GM12878 (cell line): ENCODE data around the gene RELL2. TPM values are rescaled to one million over a fixed set of nuclear protein-coding genes. Genes with fewer than 3 reads are reported as not detected.
A peak's percentile ranks its signal among the peaks of the same experiment; 100 is the strongest.

ENCODE experiments used
- ATF7 ChIP-seq: fragments of 450-650 bp; IDR thresholded peaks from 2 replicates; pipeline ENCODE4 v1.6.1; 2016; ENCODE audit warnings: low read depth, mild to moderate bottlenecking
- BHLHE40 ChIP-seq, 2 experiments: fragments of 450-650 bp in 1 of 2; IDR thresholded peaks; 2 replicates each; pipeline ENCODE4 v1.6.1; 2011 to 2017; ENCODE audit warnings: low read depth in 2 of 2, borderline replicate concordance in 1 of 2, improper control_type of control experiment in 1 of 2, low read length in 1 of 2, mild to moderate bottlenecking in 1 of 2
- BMI1 ChIP-seq: fragments of 450-650 bp; IDR thresholded peaks from 2 replicates; pipeline ENCODE4 v1.6.1; 2016; ENCODE audit warnings: mild to moderate bottlenecking, moderate library complexity, borderline replicate concordance
- CHD1 ChIP-seq: IDR thresholded peaks from 2 replicates; pipeline ENCODE4 v1.6.1; 2012; ENCODE audit warnings: low read depth, low read length, improper control_type of control experiment
- CHD4 ChIP-seq: fragments of 200-600 bp; sonication (generic); IDR thresholded peaks from 2 replicates; pipeline ENCODE4 v1.6.1; 2016; ENCODE audit warnings: mild to moderate bottlenecking
- ESRRA ChIP-seq: IDR thresholded peaks from 2 replicates; pipeline ENCODE4 v1.6.1; 2012; ENCODE audit warnings: mild to moderate bottlenecking, low read length, improper control_type of control experiment
- HDAC6 ChIP-seq: fragments of 200-600 bp; sonication (generic); IDR thresholded peaks from one replicate; pipeline ENCODE4 v1.8.0; 2017; ENCODE audit warnings: antibody characterized with exemption; ENCODE audit not compliant: unreplicated experiment
- HDGF ChIP-seq: fragments of 450-650 bp; IDR thresholded peaks from 2 replicates; pipeline ENCODE4 v1.6.1; 2016; ENCODE audit warnings: antibody characterized with exemption
- IKZF2 ChIP-seq, 2 experiments: fragments of 450-650 bp; IDR thresholded peaks; 2 replicates each; pipeline ENCODE4 v1.6.1; 2017; ENCODE audit warnings: mild to moderate bottlenecking in 2 of 2, moderate library complexity in 2 of 2
- JUND ChIP-seq: IDR thresholded peaks from 2 replicates; pipeline ENCODE4 v1.6.1; 2012; ENCODE audit warnings: low read depth, mild to moderate bottlenecking, low read length, improper control_type of control experiment, moderate library complexity
- KDM1A ChIP-seq: fragments of 200-600 bp; sonication (generic); IDR thresholded peaks from 2 replicates; pipeline ENCODE4 v1.6.1; 2016; ENCODE audit warnings: borderline replicate concordance
- LARP7 ChIP-seq: fragments of 450-650 bp; IDR thresholded peaks from 2 replicates; pipeline ENCODE4 v1.6.1; 2017; ENCODE audit warnings: mild to moderate bottlenecking
- MYB ChIP-seq: fragments of 150-350 bp; IDR thresholded peaks from 2 replicates; pipeline ENCODE4 v1.6.1; 2014; ENCODE audit warnings: mild to moderate bottlenecking, low read depth, low read length, borderline replicate concordance
- PKNOX1 ChIP-seq: fragments of 450-650 bp; IDR thresholded peaks from 2 replicates; pipeline ENCODE4 v1.6.1; 2016; ENCODE audit warnings: mild to moderate bottlenecking
- PML ChIP-seq: IDR thresholded peaks from 2 replicates; pipeline ENCODE4 v1.6.1; 2012; ENCODE audit warnings: low read length, inconsistent platforms
- POLR2AphosphoS5 ChIP-seq: IDR thresholded peaks from 2 replicates; pipeline ENCODE4 v1.6.1; 2011; ENCODE audit warnings: mild to moderate bottlenecking, low read length, inconsistent platforms
- RAD51 ChIP-seq: fragments of 450-650 bp; IDR thresholded peaks from 2 replicates; pipeline ENCODE4 v1.6.1; 2016; ENCODE audit warnings: moderate library complexity, mild to moderate bottlenecking, inconsistent platforms
- RB1 ChIP-seq: fragments of 450-650 bp; formaldehyde crosslinking; IDR thresholded peaks from 2 replicates; pipeline ENCODE4 v1.6.1; 2017; ENCODE audit warnings: mild to moderate bottlenecking, borderline replicate concordance
- RFX5 ChIP-seq: IDR thresholded peaks from 2 replicates; pipeline ENCODE4 v1.6.1; 2011; ENCODE audit warnings: low read depth, low read length, improper control_type of control experiment
- SIX5 ChIP-seq: IDR thresholded peaks from 2 replicates; pipeline ENCODE4 v1.6.1; 2011; ENCODE audit warnings: mild to moderate bottlenecking, low read depth, low read length, moderate library complexity; ENCODE audit not compliant: severe bottlenecking
- SKIL ChIP-seq: fragments of 450-650 bp; IDR thresholded peaks from 2 replicates; pipeline ENCODE4 v1.6.1; 2017; ENCODE audit warnings: mild to moderate bottlenecking, low read depth, inconsistent platforms; ENCODE audit not compliant: poor library complexity, severe bottlenecking
- STAT3 ChIP-seq: IDR thresholded peaks from 2 replicates; pipeline ENCODE4 v1.6.1; 2011; ENCODE audit warnings: low read depth, low read length, improper control_type of control experiment
- WRNIP1 ChIP-seq: IDR thresholded peaks from 2 replicates; pipeline ENCODE4 v1.6.1; 2011; ENCODE audit warnings: low read depth, low read length, improper control_type of control experiment, borderline replicate concordance
- ZNF217 ChIP-seq: fragments of 450-650 bp; IDR thresholded peaks from 2 replicates; pipeline ENCODE4 v1.6.1; 2017; ENCODE audit warnings: antibody characterized with exemption, mild to moderate bottlenecking
- ZNF384 ChIP-seq: IDR thresholded peaks from 2 replicates; pipeline ENCODE4 v1.6.1; 2012; ENCODE audit warnings: low read depth, mild to moderate bottlenecking, low read length, improper control_type of control experiment, borderline replicate concordance
- ZZZ3 ChIP-seq: IDR thresholded peaks from 2 replicates; pipeline ENCODE4 v1.6.1; 2011; ENCODE audit warnings: low read depth; ENCODE audit not compliant: control insufficient read depth, insufficient read length
- polyA plus RNA-seq, 11 experiments: library from polyadenylated mRNA; depleted of rRNA in 4 of 11; unstranded in 6 of 11; stranded (reverse) in 5 of 11; fragments of >200 nt; fragmentation: Nextera tagmentation in 4 of 11; fragmentation: Illumina TruSeq in 1 of 11; extraction: Ambion mirVana in 4 of 11; extraction: Trizol in 1 of 11; gene quantifications; 1 replicate in 1 of 11; 2 replicates in 10 of 11; pipeline versions ENCODE4 v1.2.1 to v1.2.3, GENCODE V29; 2011 to 2016; ENCODE audit warnings: inconsistent platforms in 2 of 11, missing spikeins in 2 of 11, low read depth in 1 of 11
- total RNA-seq, 4 experiments: library from RNA; depleted of rRNA in 3 of 4; stranded (reverse); fragments of >200 nt in 3 of 4; fragmentation: Illumina TruSeq in 1 of 4; extraction: Trizol in 1 of 4; gene quantifications; 2 replicates each; pipeline versions ENCODE4 v1.2.1 to v1.2.3, GENCODE V29; 2013 to 2021
- TF ChIP-seq, protein P1 (sequence below): IDR thresholded peaks from 2 replicates; pipeline ENCODE4 v1.6.1; 2012; ENCODE audit warnings: low read length, inconsistent platforms
- TF ChIP-seq, protein P2 (sequence below): IDR thresholded peaks from 2 replicates; pipeline ENCODE4 v1.6.1; 2011; ENCODE audit warnings: low read depth, mild to moderate bottlenecking, low read length, moderate library complexity, borderline replicate concordance; ENCODE audit errors: extremely low read depth

The RELL2 gene
- total and polyA plus RNA-seq, 10 of the 15 experiments (the other 5 are each of a cell fraction or from before 2014, with no cell fraction given) = 0.23 to 21.4 (median 7.1) TPM

- TF ChIP-seq, protein P1, sequence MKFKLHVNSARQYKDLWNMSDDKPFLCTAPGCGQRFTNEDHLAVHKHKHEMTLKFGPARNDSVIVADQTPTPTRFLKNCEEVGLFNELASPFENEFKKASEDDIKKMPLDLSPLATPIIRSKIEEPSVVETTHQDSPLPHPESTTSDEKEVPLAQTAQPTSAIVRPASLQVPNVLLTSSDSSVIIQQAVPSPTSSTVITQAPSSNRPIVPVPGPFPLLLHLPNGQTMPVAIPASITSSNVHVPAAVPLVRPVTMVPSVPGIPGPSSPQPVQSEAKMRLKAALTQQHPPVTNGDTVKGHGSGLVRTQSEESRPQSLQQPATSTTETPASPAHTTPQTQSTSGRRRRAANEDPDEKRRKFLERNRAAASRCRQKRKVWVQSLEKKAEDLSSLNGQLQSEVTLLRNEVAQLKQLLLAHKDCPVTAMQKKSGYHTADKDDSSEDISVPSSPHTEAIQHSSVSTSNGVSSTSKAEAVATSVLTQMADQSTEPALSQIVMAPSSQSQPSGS = no peak
- no peak for TF ChIP-seq ZNF217
- no peak for TF ChIP-seq BMI1
- TF ChIP-seq KDM1A = no peak
- peak; percentile 97 for TF ChIP-seq CHD1
- TF ChIP-seq HDGF = 0 out of 2 replicates have a peak, but pooled peaks have one; percentile 23
- TF ChIP-seq RB1 = peak; percentile 93; the same call in 1 of the 2 replicates
- TF ChIP-seq MYB = no peak
- TF ChIP-seq ATF7 = peak; percentile 95
- TF ChIP-seq JUND = peak; percentile 97
- TF ChIP-seq POLR2AphosphoS5 = peak; percentile 63; the same call in 1 of the 2 replicates
- TF ChIP-seq PML = 0 out of 2 replicates have a peak, but pooled peaks have one; percentile 69
- no peak for TF ChIP-seq ESRRA
- peak; percentile 93 to 95 for TF ChIP-seq BHLHE40 (IDR thresholded peaks at IDR 0.05; ENCODE audit: borderline replicate concordance in 1 of 2, low read depth in 2 of 2, low read length in 1 of 2)
- no peak for TF ChIP-seq WRNIP1
- no peak for TF ChIP-seq PKNOX1
- no peak for TF ChIP-seq ZNF384
- TF ChIP-seq CHD4 = no peak
- no peak for TF ChIP-seq ZZZ3
- no peak; a peak in 1 of 4 replicates for TF ChIP-seq IKZF2 (IDR thresholded peaks at IDR 0.05)
- TF ChIP-seq RAD51 = peak; percentile 81
- TF ChIP-seq HDAC6 = no peak
- peak; percentile 92 for TF ChIP-seq LARP7
- TF ChIP-seq SKIL = peak; percentile 46
- no peak for TF ChIP-seq STAT3
- TF ChIP-seq, protein P2, sequence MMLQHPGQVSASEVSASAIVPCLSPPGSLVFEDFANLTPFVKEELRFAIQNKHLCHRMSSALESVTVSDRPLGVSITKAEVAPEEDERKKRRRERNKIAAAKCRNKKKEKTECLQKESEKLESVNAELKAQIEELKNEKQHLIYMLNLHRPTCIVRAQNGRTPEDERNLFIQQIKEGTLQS = peak; percentile 73; the same call in 1 of the 2 replicates
- peak; percentile 60; the same call in 1 of the 2 replicates for TF ChIP-seq RFX5
- TF ChIP-seq SIX5 = peak; percentile 69
Observed at GRCh38 chr5:141618804-141619554, 17.8 kb upstream of the RELL2 start, which contains the start of gene DIAPH1 (continued).
